HG03469 (cell line): ENCODE measurements around the gene SORD.
"Not testable (repeated sequence)": the region's sequence is repeated elsewhere in the genome, so short reads cannot be mapped to it uniquely, and the experiment has no call there.

Source experiments
- ATAC-seq: cut with Tn5 transposase; IDR thresholded peaks from one replicate; pipeline ENCODE4 v1.9.1; 2021; ENCODE audit warnings: mild to moderate bottlenecking, moderate library complexity, moderate number of reproducible peaks; ENCODE audit not compliant: unreplicated experiment

Gene SORD

DNA sequence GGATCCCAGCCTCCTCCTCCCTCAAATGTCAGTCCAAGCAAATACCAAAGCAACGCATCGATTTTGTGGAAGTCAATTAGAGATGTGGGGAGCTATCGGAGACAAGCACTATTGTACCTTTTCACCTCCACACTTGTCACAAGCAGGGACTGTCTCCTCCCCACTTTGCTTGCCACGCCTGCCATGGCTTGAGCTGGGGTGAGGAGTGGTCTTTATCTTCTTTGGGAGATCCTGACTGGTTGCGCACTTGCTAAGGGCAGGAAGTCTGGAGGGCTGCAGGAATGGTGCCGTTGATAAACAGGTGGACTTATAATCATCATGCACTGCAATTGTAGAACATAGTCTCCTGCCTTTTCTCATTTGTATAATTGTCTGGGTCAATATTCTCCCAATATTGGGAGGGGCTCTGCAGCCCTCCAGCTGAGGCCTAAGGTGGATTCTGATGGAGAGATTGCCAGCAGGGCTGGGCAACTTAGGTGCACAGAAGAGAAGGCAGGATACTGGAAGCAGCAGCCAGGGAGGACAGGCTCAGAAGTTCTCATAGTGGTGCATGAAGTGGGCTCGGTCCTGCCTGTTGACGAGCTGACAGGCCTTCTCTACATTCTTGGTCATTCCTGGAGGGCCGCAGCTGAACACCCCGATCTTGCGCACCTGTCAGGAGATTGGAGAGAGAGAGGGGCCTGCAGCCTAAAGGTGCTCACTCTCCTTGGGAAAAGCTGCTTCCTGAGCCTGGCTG is 70.8 kb downstream of the SORD start:
- no peak for ATAC-seq

DNA sequence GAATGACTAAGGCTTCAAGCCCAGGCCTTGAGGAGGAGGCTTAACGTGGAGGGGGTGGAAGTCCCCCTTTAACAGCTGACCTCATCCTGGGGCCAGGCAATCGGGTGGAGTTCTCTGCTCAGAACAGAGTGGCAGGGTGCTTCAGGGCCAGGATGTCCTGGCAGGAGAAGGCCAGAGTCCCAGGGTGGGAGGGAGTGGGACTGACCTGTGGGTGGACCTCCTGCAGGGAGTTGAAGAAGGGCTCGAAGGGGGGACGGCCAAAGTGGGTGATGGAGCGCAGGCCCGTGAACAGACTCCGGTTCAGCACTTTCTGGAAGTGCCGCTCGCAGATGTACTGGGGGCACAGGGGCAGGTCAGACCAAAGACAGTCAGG is 71.3 kb downstream of the SORD start:
- no peak for ATAC-seq

DNA sequence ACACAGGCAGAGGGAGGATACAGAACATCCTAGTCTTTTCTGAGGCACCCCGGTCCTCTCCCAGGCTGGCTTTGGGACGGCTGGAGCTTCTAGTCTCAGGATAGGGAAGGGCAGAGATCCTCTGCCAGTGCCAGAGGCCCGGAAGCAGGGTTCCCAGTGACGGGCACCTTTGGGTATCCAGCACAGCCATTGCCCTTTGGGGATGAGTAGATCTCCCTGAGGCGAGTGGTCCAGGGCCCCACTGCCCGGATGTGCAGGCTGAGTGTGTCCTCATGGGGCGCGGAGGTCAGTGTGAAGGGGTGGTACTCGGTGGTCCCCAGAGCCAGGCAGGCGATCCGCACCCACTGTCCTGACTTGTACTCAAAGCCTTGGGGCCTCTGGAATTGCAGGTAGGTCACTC is 72.7 kb downstream of the SORD start:
- ATAC-seq, result no peak

DNA sequence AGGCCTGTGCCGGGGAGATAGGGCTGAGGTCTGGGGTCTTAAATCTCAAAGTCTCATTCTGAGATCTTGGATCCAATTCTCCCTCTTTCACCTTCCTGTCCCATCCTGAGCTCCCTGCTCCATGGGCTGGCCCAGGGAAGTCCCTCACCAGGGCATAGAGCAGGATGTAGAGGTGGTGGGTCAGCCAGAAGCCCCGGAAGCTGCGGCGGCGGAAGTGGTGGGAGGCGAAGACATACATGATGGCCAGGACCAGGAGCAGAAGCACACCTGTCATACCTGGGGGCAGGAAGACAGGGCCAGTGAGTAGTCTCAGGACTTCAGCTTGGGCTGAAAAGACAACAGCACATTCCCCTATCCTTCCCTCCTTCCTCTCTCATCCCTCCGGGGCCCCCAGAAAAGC is 74.5 kb downstream of the SORD start:
- ATAC-seq, result no peak

DNA sequence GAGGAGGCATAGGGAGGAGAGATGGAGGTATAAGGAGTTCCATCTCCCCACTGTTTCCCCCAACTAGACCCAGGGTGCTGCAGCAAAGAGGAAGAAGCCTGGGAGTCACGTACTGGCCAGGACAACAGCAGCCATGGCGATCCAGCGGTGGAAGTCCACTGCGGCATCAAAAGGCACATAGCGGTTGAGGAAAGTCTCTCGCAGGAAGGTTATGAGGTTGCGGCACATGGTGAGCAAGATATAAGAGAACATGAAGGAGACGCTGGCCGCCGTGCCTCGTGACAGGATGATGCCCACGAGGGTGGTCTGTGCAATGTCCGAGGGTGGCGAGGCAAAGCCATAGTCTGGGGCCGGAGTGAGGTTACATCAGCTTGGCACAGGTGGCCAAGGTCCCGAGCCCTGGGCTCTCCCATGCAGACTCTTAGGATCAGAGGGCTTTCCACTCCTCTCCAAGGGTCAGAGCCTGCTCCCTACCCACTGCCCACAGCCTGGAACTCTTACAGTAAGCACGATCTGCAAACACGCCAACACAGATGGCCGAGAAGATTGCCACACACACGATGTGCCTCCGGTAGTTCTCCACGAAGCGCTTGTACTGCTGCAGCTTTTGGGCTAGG is 76.7 kb downstream of the SORD start:
- ATAC-seq, result no peak

DNA sequence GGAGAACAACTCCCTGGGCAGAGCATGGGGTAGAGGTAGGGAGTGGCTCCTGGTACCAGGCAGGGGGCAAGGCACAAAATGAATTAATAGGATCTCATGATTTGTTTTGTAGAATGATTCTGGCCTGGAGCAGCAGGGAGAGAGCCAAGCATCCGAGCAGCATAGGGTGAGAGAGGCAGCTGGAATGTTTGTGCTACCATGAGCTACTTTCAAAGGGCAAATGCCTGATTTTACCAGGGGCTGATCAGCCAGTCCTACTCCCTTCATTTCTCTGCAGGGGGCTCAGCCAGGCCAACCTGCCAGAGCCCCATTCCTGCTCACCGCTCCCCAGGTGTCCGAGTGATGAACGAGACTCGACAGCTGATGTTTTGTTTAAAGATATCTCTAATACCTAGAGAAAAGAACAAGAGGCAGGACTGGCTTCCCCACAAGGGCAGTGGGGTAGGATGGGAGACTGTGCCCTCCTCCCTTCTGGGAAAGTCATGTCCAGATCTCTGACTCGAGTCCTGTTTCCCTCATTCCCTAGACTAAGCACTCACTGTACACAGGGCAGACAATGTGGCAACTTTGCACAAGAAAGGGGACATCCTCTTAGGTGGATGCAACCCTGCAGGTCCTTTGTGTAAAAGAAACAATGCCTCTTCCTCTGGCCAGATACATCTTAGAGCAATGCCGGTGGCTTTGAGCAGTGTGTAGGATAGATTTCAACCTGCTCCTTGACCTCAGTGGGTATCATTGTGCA is 78.1 kb downstream of the SORD start:
- no peak for ATAC-seq

DNA sequence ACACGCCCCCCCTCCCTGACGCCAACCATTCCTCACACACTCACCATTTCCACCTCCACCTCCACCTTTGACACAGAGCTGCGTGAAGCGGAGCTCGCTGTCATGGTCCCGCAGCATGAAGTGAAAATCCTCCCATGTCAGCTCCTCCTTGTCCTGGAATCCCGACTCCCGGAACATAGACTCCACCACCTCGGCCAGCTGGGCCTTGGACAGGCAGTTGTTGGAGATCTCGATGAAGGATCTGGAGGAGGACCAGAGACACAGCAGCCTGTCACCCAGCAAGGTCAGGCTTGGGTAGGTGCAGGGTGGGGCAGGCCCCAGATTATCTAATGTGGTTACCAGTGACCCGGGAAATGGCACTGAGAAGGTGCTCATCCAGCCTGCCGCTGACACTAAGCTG is 78.8 kb downstream of the SORD start:
- ATAC-seq, result no peak

DNA sequence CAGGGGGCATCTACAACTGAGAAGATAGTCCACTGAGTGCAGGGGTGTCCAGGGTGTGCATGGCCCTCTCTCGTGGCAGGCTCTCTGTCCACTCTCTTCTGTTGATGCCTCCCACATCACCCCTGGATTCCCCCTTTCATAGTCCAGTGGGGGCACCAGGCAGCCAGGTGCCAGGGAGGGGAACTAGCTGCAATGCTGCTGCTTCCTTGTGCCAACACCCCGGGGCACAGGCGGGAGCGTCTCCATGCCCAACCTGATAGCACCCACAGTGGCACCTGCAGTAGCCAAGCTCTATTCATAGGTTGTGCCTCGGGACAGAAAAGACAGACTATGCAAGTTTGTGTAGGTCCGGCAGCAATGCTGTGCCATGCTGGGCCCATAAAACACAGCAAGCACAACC is 79.2 kb downstream of the SORD start:
- ATAC-seq, result no peak

DNA sequence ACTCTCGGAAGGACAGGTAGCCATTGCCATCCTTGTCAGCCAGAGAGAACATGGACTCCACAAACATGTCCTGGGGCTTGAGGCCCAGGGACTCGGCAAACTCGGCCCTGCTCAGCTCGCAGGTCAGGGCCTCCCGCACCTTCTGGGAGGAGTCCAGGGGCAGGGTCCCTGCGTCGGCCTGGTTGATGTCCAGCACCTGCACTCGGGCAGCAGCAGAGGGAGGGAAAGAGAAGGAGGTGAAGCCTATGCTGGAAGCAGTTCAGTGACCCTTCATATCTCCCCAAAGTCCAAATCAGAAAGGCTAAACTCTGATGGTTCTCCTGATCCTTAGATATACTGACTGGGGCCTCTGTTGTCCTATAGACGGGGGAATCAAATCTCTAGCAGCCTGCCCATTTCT is 81.2 kb downstream of the SORD start:
- ATAC-seq, result not testable (repeated sequence)

DNA sequence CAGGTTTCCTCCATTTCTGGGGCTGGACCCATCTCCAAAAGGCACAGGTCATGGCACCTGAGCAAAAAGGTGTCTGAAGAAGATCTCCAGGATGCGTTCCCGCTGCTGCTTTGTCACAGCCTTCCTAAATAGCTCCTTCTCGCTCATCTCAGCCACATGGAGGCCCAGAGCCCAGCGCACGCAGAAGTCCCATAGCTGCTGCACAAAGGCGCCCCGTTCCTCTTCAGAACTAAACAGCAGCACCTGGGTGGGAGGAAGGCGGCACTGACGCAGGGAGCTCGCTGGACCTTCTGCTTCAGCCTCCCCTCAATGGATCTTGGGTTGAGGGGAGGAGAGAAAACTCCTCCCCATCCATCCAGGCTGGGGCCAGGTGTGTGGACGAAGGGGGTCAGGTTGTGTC is 82.6 kb downstream of the SORD start:
- ATAC-seq, result no peak

DNA sequence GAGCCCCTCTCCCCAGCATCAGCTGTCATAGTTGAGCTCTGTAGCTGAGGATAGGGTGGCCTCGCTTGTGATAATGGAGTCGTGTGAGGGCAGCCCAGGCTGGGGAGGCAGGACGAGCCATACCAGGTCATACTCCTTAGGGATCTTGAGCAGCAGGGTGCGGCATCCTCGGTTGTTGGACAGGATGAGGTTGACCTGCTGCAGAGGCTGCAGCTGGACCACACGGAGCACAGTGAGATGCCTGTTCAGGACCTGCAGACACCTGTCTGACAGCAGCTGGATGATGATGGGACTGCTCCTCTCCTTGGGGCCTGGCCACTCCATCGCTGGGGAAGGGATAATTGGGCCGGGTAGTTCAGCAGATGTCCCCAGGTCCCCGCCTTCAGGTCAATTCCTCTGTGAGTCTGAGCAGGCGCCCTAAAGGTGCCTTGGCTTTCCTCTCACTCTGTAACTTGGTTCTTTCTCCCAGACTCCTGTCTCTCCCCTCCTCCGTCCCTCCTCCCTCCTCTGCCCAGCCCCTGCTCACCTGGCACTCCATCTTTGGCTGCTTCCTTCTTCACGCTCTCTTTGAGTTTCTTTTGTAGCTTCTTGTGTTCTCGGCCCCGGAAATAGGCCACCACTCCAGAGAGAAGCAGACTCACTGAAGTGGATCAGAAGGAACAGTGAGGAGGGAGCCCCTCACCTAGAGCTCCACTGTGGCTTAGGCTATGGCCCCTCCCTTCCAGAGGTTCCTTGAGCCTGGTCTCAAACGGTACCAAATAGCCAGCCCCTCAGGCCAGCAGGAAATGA is 83.2 kb downstream of the SORD start:
- ATAC-seq, result no peak

DNA sequence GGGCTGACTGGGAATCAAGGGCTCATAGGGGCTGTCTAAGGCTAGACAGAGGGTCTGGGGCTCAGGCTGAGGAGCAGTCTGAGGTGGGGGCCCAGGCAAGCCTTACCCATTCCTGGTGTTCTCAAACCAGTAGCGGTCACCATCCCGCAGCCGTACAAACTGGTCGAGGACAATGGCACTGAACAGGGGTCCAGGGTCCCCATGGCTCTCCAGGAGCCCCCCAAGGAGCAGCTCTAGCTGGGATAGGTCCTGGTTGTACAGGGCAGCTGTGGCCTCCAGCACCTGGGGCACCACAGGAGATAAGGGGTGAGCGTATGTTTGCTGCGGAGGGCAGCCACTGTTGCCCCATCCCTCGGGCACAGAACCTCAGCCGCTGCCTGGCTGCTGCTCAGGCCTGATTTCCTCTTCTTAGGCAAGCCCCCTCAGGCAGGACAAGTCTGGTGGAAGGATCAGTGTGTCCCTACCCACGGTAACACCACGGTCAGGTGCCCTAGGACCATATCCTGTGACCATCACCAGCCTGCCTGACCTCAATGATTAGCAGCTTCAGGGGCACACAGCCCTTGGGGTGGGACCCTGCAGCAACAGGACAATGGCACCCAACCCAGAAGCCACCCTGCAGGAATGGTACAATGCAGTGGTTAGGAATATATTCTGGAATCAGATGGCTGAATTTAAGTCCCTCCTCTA is 85.1 kb downstream of the SORD start:
- no peak for ATAC-seq

DNA sequence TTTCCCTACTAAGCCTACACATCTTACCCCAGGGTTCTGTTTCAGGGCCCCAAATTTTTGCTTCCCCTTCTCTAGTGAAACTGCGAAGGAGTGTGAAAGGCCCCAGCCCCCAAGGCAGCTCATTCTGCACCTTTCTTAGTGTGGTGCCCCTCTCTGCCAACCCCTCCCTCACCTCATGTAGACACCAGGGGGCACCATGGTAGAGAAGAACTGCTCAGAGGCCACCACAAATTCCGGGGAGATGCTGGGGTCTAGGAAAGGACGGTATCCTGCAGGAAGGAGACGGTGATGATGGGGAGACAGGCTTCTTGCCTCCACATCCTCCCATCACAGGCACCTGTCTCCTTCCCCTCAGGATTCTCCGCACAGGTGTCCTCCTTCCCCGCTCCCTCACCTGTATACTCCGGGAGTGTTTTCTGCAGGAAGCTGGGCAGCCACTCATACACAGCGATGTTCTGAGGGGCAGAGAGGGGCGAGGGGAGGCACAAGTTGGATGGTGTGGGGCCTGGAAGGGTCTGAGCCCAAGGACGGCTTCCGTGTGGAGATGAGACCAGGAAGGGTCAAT is 87.3 kb downstream of the SORD start:
- no peak for ATAC-seq

DNA sequence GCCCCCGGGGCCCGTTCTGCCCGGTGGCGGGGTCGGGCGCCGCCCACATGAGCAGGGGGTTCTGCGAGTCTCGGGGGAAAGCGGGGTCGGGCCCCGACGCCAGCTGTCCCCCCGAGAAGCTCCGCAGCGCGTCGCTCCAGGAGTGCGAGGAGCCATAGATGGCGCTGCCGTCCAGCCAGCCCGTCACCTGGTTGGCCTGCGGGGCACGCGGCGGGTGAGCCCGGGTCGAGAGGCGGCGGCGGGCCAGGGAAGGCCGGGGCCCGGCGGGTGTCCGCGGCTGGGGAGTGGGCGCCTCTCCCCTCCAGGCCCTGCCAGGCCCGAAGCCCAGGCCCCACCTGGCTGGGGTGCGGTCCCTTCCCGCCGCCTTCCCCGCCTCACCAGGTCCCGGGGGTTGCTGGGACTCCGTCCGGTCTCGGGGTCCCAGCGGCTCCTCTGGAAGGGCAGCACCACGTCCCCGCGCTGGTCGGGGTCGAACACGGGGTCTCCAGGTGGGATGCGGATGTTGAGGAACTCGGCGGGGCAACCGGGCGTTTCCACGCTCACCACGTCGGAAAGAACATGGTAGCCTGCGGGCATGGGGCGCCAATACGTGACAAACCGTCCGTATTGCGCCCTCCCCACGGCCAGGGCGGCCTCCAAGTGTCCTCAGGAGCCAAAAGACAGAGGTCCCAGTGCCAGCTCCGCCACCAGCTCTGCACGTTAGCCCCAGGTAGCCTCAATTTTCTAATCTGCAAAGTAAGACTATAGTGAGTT is 88.6 kb downstream of the SORD start:
- ATAC-seq, result no peak

DNA sequence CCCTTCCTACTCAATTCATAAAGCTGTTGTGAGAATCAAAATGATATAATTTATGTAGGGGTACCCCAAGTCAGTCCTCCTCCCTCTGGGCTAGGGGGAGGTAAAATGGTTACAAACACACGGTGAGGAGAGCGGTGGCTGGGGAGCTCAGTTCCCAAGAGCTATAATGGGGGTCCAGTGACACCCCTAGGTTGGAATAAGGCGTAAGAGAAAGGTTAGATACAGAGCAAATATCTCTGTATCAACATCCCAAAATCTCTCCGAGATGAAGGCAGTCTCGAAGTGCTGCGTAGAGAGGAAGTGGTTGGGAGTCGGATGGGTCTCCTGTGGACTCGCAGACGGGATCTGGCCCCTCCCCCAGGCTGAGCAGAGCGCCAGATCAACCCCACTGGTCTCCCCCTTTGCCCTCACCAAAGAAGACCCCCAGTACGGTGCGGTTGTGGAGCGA is 89.2 kb downstream of the SORD start:
- no peak for ATAC-seq

DNA sequence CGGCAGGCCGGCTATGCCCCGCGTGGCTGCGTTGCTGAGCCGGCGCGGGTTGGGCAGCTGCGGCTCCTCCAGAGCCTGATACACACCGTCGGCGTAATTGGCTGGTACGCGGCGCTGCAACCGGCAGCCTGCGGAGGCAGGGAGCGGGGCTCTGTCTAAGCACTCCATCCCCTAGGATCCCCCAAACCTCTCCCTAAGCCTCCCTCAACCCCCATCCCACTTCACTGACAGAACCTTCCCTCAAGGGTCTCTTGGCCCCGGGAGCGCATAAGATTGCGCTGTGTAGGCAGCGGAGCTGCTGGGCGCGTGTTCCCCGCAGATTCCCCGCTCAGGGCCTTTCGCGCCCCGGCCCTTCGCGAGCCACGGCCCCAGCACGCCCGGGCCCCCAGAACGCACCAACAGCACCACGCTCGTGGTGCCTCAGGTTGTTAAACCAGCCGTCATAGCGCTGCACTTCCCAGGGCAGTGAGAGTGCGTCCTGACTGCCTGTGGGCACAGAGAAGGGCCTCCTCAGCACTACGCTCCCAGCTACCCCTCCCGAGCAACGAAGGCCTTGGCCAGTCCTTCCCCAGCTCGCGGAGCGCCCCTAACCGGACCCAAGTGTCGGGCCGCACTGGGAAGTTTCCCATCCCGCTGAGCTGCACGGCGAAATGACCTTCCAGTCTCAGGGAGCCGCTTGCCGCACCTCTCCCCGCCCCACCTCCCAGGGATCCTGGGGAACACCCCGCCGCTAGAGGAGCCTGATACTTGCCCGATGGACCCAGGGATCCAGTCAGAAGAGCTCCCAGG is 89.8 kb downstream of the SORD start:
- ATAC-seq, result no peak

DNA sequence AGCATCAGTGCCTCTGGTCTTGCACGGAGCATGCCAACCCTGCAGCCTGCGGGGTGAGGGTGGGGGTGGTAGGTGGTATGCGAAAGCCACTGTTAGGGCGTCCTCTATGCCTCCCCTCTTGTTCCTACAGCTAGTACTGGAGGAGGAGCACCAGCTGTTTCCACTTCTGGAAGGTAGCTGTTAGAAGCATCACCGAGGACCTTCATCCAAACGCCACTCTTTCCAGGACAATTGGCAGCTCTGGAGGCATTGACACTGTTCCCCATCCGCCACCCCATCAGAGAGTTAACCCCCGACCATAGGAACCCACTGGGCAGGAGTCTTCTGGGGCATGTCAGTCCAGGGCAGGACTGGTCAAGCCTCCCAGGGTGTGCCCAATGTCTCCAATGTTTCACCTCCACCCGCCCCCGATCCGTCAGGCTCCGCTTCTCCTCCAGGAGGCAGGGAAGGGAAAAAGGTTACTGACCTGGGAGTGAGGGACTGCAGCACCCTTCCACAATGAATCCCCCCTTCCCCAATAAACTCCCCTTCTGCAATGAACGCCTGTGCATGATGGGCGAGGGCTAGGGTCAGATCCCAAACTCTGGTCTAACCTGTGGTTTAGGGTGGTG is 90.5 kb downstream of the SORD start:
- no peak for ATAC-seq

DNA sequence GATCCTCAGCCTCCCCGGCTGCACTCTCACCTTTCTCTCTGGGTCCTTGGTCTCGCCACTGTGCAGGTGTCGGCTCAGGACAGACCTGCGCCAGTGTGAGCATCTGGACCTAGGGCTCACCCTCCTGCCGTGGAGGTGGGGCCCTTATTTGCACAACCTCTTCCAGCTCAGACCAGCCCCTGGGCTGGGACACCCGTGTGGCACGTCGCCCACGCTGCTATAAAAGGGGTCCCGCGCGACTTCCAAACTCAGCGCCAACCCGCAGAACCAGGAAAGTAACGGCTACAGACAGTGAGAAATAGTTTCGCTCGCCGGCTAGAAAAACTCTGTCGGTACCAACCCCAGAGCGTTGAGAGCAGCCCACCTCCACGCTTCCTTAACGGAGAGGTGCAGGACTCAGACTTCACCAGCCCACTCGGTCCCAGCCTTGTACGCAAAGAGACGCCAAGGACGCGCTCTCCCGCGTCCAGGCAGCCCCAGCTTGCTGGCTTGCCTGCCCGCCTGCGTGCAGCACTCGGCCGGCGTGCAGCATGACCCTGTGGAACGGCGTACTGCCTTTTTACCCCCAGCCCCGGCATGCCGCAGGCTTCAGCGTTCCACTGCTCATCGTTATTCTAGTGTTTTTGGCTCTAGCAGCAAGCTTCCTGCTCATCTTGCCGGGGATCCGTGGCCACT is 91.2 kb downstream of the SORD start, which contains the start of the genes DUOX2 and DUOXA2:
Gene DUOX2 (minus strand): TSS at position 97 of the 675 bp plus-strand sequence. CDS start 761 bp downstream, outside the sequence.
Gene DUOXA2 (plus strand): TSS at position 251 of the 675 bp plus-strand sequence. CDS start 280 bp downstream, at position 531.
- no peak for ATAC-seq
